NCI-H345 treated with DMSO at 0.1 percent for 48 hours (cell line): ENCODE measurements around the gene CENPX.

Source experiments
- DNase-seq: peaks from one replicate; lab custom pipeline; 2025; ENCODE audit not compliant: unreplicated experiment; lab: John Stamatoyannopoulos, UW

Gene CENPX

DNA sequence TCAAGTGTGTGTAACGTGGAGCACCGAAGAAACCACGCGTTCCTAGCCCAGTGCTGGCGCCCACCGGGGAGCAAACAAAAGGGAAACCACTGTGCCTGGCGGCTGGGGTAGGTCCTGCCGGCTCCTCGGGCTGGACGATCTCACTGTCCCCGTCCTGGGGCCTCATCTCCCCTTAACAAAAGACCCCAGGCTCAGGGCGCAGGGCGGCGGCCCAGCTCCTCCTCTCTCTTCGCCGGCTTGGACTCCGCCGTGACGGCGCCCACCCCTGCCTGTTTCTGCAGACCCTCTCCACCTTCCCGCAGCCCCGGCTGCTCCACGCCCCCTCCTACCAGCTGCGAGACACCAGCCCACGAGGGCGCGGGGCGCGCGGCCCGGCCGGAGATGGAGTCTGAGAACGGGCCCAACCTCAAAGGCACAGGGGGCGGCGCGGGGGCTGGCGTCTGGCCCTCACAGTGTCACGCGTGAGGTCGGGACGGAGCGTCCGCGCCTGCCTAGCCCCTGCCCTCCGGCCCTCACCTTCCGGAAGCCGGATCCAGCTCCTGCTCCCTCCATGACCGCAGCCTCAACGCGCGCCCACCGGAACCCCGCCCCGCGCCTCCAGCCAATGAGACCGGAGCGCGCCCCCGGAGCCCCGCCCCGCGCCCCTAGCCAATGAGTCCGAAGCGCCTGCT is at the start of gene CENPX:
CENPX (minus strand) TSS at position 569 of the 671 bp plus-strand sequence; CDS start at position 552, 17 bp downstream.
- DNase-seq, result no peak

DNA sequence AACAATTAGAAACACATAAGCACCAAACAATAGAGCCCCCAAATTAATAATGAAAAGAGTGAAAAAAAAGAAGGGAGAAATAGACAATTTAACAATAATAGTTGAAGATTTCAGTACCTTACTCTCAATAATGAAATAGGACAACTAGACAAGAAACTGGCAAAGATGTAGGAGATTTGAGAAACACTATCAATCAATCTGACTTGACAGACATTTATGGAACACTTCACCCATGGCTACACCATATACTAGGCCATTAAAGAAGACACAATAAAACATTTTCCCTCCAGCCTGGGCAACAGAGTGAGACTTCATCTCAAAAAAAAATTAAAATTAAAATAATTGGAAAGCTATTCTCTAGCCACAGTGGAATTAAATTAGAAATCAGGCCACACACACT is 47.9 kb upstream of the CENPX start:
- DNase-seq, result no peak

DNA sequence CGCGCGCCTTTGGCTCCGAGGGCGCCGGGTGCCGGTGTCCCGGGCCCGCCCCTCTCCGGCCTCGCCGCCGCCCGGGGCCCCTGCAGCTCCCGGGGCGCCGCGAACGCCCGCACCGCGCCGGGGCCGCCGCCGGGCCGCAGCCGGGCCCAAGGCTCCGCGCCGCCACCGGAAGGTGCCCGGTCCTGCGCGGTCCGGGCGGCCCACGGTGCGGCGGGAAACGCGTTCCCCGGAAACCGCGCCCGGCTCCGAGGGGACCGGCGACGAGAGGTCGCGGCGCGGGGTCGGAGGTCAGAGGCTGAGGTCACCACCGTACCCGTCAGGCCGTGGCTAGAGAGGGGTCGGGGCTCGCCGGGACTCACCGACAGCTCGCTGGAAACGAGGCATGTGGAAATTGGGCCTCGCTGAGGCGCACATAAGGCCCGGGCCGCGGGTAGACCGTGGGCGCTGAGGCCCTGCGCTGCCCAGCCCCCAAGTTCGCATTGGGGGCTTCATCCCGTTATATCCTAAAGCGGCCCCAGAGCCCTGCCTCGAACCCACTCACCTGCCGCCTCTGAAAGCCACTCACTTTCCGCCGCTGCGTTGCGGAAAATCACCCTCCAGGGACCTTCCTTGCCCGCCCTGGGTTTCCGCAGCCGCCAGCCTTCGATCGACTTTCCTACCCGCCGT is 43.1 kb upstream of the CENPX start, which contains the start of gene DUS1L:
DUS1L (minus strand) TSS at position 167 of the 666 bp plus-strand sequence. CDS start 745 bp downstream, outside the sequence.
- peak; percentile 29 for DNase-seq

DNA sequence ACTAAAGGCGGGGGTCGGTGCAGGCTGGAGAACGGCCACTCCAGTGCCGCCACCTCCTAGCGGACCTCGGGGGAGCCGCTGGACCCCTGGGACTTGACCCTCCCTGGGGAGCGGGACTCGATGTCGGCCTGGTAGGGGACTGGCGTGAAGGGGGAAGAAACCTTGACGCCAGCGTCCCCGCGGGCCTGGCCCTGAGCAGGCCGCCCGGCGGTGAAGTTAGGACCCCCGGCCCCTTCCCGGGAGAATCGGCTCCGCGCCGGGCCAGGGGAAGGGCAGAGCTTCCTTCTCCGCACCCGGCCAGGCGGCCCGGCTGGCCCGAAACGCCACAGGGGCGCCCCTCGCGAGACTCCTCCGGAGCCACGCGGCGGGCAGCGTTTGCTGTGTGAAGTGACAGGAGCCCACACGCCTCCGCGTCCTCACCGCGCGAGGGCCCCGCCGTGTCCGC is 42.5 kb upstream of the CENPX start:
- no peak for DNase-seq

DNA sequence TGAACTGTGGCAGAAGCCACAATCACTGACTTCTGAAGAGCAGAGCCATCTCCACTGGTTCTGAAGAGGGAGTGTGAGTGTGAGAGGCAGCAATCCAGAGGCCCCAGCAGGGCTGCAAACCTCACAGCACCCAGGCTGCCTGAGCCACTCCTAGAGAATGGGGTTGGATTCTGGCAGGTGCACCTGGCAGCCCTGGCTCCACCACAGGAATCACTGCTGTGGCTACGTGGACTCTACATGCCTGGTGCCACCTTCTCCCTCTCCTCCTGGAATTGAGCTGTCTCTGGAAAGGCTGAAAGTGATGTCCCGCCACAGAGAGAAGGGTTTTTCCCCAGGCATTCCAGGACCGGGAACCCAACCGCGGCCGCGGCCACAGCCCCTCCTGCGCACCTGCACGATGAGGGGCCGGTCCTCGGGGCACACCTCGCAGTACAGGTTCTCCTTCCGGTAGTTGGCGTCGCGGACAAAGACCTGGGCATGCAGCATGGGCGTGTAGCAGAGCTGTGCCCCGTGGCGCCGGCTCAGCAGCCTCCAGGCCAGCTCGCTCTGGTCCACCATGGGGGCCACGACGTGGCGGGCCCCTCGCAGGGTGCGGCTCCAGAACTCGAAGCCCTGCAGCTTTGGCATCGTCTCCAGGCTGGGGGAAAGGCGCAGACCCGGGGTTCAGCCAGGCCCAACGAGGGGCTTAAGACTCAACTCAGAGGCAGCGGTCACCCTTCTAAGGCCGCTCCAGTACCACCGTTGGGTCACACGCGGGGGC is 41.9 kb upstream of the CENPX start:
- DNase-seq, result no peak

DNA sequence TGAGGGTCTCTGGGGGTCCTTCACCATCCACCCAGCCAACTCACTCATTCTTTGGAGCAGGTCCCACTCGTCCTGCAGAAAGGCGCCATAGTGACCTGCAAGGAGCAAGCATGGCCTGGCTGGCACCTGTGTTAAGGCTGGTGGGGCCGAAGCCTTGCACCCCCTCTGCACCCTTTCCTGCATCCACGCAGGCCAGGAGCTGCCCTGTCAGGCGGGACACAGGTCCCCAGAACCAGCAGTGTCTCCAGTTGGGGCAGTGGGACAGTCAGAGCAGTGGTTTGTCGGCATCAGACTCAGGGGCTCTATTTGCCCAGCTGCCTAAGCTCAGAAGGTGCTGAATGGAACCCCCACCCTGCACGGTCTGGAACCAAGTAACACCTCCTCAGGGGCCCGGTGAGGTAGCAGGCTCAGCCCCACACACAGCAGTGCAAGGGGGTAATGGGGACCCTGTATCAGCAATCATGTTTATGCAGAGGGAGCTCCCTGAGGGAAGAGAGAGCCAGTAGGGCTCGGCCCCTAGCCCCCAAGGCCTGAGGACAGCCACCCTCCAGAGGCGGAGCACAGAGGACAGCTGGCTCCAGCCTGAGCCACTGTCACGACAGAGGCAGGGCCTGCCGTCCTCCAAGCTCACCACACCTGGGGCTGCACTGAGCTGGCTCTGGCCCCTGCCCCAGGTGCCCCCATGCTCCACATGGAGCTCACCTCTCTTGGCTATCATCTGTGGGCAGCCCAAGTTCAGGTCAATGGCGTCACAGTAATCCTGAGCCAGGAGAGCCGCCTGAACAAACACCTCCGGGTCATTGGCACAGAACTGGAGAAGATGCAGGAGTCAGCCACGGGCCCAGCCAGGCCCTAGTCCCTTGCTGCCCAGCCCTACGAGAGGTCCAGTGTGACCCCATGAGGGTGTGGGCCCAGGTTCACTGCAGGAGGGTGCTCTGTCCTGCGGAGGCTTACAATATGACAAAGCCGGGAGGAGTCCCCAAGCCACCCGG is 41.0 kb upstream of the CENPX start:
- no peak for DNase-seq

DNA sequence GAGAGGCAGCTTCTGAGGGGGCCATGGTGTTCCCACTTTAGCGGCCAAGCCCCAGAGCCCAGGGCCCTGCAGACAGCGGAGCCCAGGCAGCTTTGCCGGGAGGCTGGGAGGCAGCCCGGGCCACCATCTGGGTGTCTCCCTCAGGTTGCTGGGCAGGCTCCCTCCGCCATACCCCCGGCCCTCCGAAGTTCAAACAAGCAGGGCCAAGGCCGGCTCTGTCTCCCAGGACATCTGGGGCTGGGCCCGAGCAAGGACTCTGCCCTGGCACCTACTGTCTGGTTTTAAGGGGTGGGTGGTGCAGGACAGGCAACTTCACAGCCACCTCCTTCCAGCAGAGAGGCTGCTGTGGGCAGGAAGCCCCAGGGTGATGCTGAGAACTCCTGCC is 40.3 kb upstream of the CENPX start:
- no peak for DNase-seq

DNA sequence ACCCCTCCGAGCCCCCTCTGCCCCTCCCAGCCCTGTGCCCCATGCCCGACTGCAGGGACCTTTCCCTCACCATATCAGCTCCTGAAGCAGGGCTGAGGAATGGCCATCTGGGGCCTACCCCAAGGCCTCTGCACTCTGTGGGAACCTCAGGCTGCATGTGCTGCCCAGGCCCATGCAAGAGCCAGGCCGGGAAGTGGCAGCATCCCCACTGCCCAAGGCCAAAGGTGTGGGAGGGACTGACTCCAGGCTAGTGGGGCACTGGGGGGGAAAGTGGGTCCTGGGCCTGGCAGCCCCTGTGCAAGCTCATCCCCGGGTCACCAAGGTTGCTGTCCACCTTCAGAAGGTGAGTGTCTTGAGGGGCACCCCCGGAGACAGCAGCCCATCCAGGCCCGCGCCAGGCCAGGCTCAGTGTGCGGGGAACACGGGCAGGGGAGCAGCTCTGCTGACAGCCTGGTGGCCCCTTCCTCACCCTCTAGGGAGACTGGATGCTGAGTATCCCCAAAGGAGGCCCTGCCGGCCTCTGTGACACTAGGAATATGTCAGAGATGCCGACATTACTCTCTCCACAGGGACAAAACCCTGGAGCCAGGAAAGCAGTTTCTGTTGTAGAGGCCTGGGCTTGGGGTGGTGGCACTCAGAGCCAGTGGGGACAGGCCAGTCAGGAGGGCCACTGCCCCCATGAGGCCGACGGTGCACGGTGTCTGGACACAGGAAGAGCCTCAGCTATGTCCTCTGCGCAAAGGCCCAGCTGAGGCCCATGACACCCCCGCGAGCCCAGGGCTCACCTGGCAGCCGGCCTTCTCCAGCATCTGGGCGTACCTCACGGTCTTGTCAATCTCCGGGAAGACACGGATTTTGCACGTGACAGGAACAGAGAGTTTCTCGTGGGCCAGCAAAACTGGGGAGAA is 39.7 kb upstream of the CENPX start:
- DNase-seq, result no peak

DNA sequence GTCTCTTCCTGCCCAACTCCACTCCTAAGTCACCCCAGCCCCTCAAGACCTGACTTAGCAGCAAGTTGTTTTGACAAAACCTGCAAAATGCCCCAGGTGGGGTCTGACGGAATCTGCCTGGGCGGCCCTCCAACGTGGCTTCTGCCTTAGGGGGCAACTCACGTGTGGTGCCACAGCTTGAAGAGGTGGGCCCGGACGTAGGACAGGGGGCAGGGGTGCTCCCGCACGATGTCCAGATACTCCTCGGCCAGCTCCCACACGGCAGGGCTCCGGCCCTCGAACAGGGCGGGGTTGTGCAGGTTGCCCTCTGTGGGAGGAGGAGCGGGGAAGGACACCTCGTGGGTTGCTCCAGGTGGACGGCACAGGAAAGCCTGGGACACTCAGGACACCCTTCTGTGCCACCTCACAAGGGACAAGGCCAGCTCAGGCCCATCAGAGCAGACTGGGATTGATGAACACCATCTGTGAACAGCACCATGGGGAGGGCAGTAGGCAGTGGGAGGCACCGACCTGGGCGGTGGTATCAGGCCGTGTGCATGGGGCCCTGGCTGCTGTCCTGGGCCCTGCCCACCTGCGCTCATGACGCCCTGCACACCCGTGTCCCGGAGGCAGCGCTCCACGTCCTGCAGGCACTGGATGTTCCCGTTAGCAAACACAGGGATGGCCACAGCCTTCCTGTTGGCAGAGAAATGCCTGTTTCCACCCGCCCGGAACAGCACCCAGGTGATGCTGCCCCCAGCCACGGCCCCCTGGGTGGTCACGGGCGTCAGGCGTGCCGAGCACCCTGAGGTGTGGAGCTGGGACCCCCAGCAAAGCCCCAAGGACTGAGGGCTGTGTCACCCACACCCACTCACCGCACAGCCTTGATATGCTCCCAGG is 38.6 kb upstream of the CENPX start:
- no peak for DNase-seq

DNA sequence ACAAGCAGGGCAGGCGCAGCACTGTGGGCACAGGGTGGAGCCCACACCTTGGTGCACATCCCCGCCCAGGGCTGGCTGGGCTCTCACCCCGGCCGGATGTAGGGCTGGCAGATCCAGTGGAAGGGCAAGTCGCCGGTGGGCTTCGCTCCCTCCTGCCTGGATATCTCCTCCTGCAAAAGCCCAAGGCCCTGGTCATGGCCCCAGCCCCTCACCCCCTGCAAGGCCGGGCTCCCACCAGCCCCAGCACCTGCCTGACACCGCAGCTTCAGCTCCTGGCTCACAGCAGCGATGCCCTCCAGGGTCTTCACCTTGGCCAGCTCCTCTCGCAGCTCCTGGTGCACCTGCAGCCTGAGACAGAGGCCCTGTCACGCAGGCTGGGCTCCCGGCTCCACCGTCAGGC is 37.9 kb upstream of the CENPX start:
- DNase-seq, result no peak

DNA sequence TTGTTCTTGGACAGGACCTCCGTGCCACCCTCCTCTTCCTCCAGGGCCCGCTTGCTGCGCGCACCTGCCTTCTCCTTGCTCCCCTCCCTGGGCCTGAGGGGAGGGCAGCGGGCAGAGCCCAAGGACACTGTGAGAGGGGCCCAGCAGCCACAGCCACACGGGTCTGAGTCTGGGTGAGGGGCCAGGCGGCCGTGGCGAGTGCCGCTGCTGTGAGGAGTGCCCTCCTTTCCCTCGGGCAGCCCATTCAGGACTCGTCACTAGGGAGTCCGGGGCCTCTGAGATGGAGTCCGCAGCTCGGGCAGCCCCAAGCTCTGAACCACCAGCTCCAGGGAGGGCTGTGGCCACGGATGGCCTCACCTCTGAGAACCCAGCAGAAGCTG is 37.3 kb upstream of the CENPX start:
- DNase-seq, result no peak

DNA sequence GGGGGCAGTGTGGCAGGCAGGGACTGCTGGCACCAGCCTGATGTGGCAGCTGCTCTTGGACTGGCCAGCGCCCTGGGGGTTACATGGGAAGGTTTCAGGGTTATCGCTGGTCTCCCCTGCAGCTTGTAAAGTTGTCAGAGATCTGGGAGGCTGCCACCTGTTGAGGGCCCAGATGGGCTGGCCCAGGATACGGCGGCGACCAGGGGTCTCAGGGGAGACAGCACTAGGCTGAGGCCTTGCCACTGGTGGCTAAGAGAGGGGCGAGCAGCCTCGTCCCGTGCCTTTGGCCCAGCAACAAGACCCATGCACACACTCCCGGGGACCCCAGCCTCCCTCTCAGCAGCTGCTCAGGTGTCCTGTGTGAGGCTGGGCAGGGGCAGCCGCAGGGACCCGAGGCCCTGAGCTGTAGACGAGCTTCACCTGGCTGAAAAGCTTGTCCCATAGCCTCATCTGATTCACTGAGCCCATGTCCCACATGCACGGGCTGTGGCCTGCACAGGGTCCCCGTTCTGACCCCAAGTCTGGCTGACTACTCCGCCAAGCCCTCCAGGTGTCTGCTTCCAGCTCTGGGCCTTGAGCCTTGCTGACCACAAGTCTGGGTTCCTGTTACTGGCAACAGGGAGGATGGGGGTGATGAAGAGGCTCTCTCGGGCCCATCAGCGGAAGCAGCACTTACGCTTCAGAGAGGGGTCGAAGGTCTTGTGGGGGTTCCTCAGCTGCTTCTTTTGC is 36.8 kb upstream of the CENPX start:
- DNase-seq, result no peak

DNA sequence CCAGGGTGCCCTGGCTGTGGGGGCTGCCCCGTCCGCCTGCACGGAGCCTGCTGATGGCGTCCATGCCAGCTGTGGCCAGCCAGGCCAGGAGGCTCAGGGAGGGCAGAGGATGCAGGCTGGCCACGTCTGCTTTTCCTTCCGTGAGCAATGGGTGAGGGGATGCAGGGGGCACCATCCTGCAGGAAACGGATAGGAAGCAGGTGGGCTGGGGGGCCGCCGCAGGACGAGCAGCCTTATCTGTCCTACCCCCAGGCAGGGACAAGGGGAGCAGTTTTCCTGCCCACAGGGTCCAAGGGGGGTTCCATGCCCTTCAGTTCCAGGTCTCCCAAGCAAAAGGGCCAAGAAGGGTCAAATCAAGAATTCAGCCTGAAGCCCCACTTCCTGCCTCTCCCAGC is 36.2 kb upstream of the CENPX start:
- no peak for DNase-seq

DNA sequence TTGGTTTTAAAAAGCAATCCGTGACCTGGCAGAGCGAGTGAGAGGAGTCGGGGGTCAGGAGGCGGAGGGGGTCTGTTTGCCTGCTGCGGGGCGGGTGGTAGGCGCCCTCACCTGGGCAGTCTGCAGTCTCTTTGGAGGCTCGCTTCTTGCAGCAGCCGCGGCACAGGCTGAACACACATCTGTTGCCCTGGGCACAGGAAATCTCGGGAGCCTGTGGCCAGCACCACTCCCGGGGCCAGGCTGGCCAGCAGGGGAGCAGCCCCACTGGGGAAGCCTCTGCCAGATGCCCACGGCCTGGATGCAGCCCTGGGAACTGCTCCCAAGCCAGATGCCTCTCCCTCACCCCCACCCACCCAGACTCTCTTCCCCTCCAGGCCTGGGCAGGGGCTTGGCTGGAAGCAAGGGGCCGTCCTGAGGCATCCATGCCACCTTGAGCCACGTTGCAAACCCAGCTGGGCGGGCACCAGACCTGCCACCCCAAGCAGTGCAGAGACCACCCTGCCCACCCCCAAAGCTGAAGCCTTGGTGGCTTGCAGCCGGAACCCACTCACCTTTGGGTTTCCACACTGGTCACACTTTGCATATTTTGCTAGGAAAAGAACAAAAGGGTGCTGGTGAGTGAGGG is 35.7 kb upstream of the CENPX start:
- no peak for DNase-seq

DNA sequence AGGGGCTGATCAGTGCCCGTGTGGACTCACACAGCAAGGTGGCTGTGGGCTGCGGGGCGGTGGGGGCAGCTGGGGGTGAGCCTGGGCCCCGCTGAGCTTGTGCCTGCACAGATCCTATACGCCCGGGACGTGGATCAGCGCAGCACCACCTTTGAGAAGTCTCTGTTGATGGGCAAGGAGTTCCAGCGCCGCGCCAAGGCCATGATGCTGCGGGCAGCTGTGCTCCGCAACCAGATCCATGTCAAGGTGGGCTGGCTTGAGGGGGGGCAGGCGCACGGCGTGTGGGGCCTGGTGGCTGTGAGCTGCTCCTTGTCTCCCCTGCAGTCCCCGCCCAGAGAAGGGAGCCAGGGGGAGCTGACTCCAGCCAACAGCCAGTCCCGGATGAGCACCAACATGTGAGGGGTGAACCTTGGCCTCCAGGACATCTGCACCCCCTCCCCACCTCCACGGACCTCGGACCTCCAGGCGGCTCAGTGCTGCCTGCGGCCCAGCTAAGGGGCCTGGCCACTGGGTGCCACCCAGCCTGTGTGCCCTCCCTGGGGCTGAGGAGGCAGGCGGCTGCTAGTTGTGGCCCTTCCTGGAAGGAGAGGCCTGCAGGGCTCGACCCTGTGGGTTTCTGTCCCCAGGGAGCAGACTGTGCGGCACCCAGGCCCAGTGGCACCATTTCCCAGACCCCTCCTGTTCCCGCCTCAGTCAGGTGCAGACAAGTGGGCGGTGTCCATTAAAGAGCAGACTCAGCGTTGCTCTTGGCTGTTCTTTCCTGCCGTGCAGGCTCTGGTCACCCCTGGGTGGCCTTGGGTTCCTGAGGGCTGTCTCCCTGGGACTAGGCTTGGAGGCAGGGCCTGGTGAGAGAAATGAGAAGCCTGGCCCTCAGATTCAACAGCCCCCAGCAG is 34.3 kb upstream of the CENPX start:
- DNase-seq, result no peak

DNA sequence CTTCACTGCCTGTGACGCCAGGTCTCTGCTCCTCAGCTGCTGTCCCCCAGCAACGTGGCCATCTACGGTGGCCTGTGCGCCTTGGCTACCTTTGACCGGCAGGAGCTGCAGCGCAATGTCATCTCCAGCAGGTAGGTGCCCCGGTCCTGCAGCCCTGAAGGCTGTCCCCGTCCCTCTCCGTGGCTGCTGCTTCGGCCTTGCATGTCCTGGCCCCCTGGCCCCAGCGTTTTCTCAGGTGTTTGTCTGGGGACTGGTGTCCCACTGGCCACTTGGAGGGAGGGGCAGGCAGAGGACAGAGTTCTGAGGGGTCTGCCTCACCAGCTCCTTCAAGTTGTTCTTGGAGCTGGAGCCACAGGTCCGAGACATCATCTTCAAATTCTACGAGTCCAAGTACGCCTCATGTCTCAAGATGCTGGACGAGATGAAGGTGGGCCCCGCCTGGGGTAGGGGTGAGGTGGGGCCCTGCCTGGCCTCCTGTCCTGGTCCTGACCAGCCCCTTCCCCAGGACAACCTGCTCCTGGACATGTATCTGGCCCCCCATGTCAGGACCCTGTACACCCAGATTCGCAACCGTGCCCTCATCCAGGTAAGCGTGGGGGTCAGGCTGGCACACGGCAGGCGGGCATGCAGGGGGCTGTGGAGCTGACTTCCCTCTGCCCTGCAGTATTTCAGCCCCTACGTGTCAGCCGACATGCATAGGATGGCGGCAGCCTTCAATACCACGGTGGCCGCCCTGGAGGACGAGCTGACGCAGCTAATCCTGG is 33.5 kb upstream of the CENPX start:
- no peak for DNase-seq
